IPS-18c (cell line): ENCODE measurements around the gene TRIM49B.
"Not testable (repeated sequence)": the region's sequence is repeated elsewhere in the genome, so short reads cannot be mapped to it uniquely, and the experiment has no call there.

Experiments
- H3K4me3 ChIP-seq: 2 replicates; pipeline ENCODE4 v1.7.0; 2013; ENCODE audit warnings: low read depth, mild to moderate bottlenecking, low read length, moderate library complexity; ENCODE audit not compliant: insufficient read depth
- H3K9me3 ChIP-seq: one replicate; pipeline ENCODE4 v1.6.1; 2013; ENCODE audit warnings: mild to moderate bottlenecking, low read length, moderate library complexity; ENCODE audit not compliant: control insufficient read depth, insufficient read depth

The TRIM49B gene, protein sequence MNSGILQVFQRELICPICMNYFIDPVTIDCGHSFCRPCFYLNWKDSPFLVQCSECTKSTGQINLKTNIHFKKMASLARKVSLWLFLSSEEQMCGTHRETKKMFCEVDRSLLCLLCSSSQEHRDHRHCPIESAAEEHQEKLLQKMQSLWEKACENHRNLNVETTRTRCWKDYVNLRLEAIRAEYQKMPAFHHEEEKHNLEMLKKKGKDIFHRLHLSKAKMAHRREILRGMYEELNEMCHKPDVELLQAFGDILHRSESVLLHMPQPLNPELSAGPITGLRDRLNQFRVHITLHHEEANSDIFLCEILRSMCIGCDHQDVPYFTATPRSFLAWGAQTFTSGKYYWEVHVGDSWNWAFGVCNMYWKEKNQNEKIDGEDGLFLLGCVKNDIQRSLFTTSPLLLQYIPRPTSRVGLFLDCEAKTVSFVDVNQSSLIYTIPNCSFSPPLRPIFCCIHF

DNA sequence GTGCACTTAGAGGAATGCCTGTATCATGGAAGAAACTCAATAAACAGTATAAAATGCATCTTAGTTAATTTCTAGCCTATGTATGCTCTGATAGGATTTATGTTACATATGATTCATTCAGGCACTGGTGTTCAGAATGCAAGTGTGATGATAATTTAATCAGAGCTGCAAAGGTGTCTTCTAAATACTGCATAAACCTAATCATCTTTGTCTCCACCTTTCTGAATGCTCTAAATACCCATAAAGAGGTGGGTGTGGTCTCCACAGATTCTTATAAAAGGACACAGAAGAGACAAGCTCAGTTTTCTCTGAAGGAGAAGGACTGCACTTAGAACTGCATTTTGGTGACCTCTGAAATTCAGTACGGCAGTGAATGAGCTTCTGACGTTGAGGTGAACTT is at the start of gene TRIM49B:
TRIM49B (plus strand) TSS at position 301 of the 400 bp plus-strand sequence. CDS start 2,777 bp downstream, outside the sequence.
- not testable (repeated sequence) for H3K4me3 ChIP-seq, H3K9me3 ChIP-seq

DNA sequence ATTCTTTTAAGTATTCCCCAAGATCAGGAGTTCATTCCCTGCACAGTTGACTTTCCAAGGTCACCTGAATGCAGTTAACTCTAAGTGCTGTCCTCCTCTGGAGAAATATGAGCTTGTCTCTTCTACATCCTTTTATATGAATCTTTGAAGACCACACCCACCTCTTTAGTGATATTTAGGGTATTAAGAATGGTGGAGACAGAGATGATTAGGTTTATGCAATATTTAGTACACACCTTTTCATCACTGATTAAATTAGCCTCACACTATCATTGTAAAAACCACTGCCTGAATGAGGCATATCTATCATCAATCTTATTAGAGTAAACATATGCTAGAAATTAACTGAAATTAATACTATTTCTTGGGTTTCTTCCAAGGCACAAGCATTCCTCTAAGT is 44.8 kb upstream of the TRIM49B start, which contains the start of gene TRIM51G:
TRIM51G (minus strand) TSS at position 101 of the 400 bp plus-strand sequence. CDS start 2,190 bp downstream, outside the sequence.
- not testable (repeated sequence) for H3K9me3 ChIP-seq, H3K4me3 ChIP-seq

DNA sequence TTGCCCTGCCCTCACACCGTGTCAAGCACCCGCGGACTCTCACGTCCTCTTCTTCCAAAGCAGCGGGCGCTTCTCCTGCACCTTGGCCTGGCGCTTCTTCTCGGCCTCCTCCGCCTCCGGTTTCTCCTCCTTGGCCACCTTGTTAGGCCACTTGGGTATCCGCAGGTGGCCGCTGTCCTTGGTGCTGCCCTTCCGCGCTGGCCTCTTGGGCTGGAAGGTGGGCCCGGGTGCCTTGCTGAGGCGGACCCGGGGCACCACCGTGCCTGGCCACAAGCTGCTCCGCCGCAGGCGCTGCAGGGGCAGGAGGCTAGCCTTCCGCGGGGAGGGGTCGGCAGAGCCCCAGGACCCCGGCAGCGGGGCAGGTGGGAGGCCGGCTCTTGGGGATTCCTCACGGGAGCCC is 19.6 kb downstream of the TRIM49B start:
- not testable (repeated sequence) for H3K9me3 ChIP-seq, H3K4me3 ChIP-seq

DNA sequence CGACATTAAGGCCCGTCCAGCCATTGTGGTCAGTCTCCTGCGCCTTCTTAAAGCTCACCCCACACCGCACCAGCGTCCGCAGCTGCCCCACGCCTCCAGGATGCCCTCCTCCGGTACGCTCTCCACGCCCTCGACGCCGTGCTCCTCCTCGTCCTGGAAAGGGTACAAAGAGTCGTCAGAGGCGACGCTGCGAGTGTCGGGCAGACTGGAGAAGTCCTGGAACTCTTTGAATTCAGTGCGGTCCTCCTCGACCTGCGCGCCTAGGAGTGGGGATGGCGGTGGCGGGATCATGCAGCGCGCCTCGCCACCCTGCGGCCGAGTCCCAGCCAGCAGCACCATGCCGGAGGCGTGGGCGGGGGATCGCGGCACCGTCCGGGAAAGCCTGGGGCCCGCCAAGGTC is 21.2 kb downstream of the TRIM49B start:
- peaks cover 11% of the 10 kb centered on the region for H3K9me3 ChIP-seq
- H3K4me3 ChIP-seq = not testable (repeated sequence)

DNA sequence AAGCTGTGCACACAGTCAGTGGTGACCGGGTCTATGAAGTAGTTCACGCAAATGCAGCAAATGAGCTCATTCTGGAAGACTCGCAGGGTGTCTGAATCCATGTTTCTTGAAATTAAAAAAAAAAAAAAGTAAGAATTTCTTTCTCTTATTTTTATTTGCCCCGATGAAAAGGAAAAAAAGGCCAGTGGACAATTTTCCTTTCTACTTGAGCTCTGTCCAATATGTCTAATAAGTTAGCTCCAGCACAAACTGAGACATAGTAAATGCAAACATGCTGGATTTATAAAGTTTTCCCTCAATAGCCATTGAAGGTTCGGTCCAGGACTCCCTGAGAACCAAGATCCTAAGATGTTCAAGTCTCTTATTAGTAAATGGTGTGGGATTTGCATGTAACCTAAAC is 30.4 kb downstream of the TRIM49B start, which contains the start of gene TRIM64C:
TRIM64C (minus strand) TSS at position 101 of the 400 bp plus-strand sequence; CDS start at position 101, 0 bp downstream.
- not testable (repeated sequence) for H3K9me3 ChIP-seq, H3K4me3 ChIP-seq

DNA sequence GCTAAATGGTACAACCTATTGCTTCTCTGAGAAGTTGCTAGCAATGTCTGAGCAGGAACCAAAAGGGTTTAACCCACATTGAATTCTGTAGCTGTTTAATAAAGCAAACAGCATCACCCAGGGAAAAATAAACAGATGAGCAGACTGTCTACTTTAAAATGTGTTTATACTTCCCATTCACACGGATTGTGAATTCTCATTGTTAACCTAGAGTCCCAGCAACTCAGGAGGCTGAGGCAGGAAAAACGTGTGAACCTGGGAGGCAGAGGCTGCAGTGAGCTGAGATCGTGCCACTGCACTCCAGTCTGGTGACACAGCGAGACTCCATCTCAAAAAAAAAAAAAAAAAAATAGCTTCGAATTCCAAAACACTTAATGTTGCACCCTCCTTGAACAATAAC is 41.3 kb downstream of the TRIM49B start:
- H3K4me3 ChIP-seq = not testable (repeated sequence)
- H3K9me3 ChIP-seq = peaks cover 10% of the 10 kb centered on the region
